HG03196 (cell line): ENCODE results near the gene PRODH.
"Not testable (repeated sequence)": the region's sequence is repeated elsewhere in the genome, so short reads cannot be mapped to it uniquely, and the experiment has no call there.

ENCODE experiments used
- ATAC-seq: cut with Tn5 transposase; IDR thresholded peaks from one replicate; pipeline ENCODE4 v1.9.1; 2021; ENCODE audit not compliant: unreplicated experiment

Gene PRODH

GRCh38 chr22:18968011-18968749, 32.1 kb upstream of the PRODH start:
- no peak for ATAC-seq

GRCh38 chr22:18967391-18968010, 31.4 kb upstream of the PRODH start:
- ATAC-seq: not testable (repeated sequence)

- no peak for ATAC-seq
These were observed 30.7 kb upstream of the PRODH start for GRCh38 chr22:18966748-18967147.

- no peak for ATAC-seq
These were observed 29.7 kb upstream of the PRODH start for GRCh38 chr22:18965526-18966421.

GRCh38 chr22:18964501-18965265, 28.6 kb upstream of the PRODH start:
- ATAC-seq: not testable (repeated sequence)

- ATAC-seq: not testable (repeated sequence)
These were observed 28.0 kb upstream of the PRODH start for GRCh38 chr22:18964051-18964450.

GRCh38 chr22:18962308-18962635, 26.2 kb upstream of the PRODH start:
- ATAC-seq: no peak

- not testable (repeated sequence) for ATAC-seq
These were observed 25.7 kb upstream of the PRODH start for GRCh38 chr22:18961632-18962307.

GRCh38 chr22:18961201-18961600, 25.1 kb upstream of the PRODH start:
- ATAC-seq: not testable (repeated sequence)

GRCh38 chr22:18960166-18960820, 24.2 kb upstream of the PRODH start:
- ATAC-seq: not testable (repeated sequence)

GRCh38 chr22:18959741-18960140, 23.6 kb upstream of the PRODH start:
- ATAC-seq: not testable (repeated sequence)

GRCh38 chr22:18959266-18959665, 23.2 kb upstream of the PRODH start:
- ATAC-seq: not testable (repeated sequence)

- ATAC-seq: not testable (repeated sequence)
These were observed 22.6 kb upstream of the PRODH start for GRCh38 chr22:18958738-18959137.

- ATAC-seq: not testable (repeated sequence)
These were observed 22.2 kb upstream of the PRODH start for GRCh38 chr22:18958321-18958705.

GRCh38 chr22:18957621-18958320, 21.7 kb upstream of the PRODH start:
- ATAC-seq: not testable (repeated sequence)

GRCh38 chr22:18956956-18957355, 20.9 kb upstream of the PRODH start:
- not testable (repeated sequence) for ATAC-seq

- ATAC-seq: not testable (repeated sequence)
These were observed 20.2 kb upstream of the PRODH start for GRCh38 chr22:18956121-18956895.

- no peak for ATAC-seq
These were observed 19.6 kb upstream of the PRODH start for GRCh38 chr22:18955696-18956095.
